WERI-Rb-1 (cell line): ENCODE measurements around the gene CLCN5.

Experiments used
- DNase-seq: peaks from one replicate; pipeline ENCODE4 v3.0.0-alpha.2; 2020
- H3K27ac ChIP-seq: fragments of 250-450 bp; sonication (Bioruptor Pico); 2 replicates; pipeline ENCODE4 v1.5.1; 2020; ENCODE audit warnings: mild to moderate bottlenecking, moderate library complexity
- H3K27me3 ChIP-seq: fragments of 250-450 bp; sonication (Bioruptor Pico); 2 replicates; pipeline ENCODE4 v1.5.1; 2021; ENCODE audit warnings: mild to moderate bottlenecking, low read depth, moderate library complexity; ENCODE audit not compliant: insufficient read depth, severe bottlenecking
- H3K36me3 ChIP-seq: fragments of 250-450 bp; sonication (Bioruptor Pico); 2 replicates; pipeline ENCODE4 v1.5.1; 2020; ENCODE audit warnings: mild to moderate bottlenecking, moderate library complexity
- H3K4me3 ChIP-seq: 2 replicates; pipeline ENCODE4 v1.5.1; 2011; ENCODE audit warnings: low read depth, mild to moderate bottlenecking, control low read depth, low read length
- H3K9me3 ChIP-seq: fragments of 250-450 bp; sonication (Bioruptor Pico); 2 replicates; pipeline ENCODE4 v1.5.1; 2021; ENCODE audit warnings: mild to moderate bottlenecking, moderate library complexity; ENCODE audit not compliant: severe bottlenecking
- TF ChIP-seq, protein P1 (sequence below): IDR thresholded peaks from 2 replicates; pipeline ENCODE4 v1.5.1; 2011; ENCODE audit warnings: low read depth, mild to moderate bottlenecking, control low read depth, inconsistent platforms, low read length

CLCN5 gene

DNA sequence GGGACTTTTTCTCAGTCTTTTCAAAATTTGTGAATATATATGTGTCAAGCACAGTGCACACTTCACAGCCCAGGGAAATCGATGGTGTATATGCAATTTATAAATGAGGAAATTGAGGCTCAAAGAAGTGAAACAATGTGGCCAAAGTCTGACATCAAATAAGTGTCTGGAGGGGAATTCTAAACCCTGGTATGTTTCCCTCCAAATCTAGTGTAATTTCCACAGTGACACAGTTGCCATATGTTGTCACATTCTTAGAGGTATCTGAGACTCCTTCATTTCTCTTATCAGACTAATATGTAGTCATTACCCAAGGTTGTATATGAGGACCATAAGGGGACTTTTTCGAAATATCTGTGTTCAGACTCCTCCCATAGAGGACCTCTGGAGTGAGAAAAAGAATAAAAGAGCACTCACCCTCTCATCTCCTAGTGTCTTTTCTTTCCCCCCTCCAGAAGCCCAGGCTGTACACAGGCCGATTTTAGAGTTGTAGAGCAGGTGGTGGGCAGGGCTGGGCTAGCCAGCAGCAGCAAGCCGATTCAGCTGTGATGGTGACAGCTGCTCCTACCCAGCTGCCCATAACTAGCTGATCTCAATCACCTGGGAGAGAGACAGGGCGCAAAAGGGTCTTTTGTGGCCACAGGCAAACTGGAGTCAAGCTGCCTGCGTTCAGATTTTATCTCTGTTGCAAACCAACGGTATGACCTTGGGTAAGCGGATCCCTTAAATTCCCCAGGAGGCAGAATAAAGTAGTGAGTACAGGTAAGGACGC lies 55.1 kb downstream of the CLCN5 start:
- Histone ChIP-seq H3K4me3 (peak overlapping the region; percentile 29), H3K27me3 (no peaks in the 10 kb centered on the region), H3K36me3 (no peaks in the 10 kb centered on the region), H3K27ac (peak overlapping the region; percentile 77), H3K9me3 (no peaks in the 10 kb centered on the region)
- TF ChIP-seq, protein P1, sequence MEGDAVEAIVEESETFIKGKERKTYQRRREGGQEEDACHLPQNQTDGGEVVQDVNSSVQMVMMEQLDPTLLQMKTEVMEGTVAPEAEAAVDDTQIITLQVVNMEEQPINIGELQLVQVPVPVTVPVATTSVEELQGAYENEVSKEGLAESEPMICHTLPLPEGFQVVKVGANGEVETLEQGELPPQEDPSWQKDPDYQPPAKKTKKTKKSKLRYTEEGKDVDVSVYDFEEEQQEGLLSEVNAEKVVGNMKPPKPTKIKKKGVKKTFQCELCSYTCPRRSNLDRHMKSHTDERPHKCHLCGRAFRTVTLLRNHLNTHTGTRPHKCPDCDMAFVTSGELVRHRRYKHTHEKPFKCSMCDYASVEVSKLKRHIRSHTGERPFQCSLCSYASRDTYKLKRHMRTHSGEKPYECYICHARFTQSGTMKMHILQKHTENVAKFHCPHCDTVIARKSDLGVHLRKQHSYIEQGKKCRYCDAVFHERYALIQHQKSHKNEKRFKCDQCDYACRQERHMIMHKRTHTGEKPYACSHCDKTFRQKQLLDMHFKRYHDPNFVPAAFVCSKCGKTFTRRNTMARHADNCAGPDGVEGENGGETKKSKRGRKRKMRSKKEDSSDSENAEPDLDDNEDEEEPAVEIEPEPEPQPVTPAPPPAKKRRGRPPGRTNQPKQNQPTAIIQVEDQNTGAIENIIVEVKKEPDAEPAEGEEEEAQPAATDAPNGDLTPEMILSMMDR = no peak
- peak; percentile 80 for DNase-seq

DNA sequence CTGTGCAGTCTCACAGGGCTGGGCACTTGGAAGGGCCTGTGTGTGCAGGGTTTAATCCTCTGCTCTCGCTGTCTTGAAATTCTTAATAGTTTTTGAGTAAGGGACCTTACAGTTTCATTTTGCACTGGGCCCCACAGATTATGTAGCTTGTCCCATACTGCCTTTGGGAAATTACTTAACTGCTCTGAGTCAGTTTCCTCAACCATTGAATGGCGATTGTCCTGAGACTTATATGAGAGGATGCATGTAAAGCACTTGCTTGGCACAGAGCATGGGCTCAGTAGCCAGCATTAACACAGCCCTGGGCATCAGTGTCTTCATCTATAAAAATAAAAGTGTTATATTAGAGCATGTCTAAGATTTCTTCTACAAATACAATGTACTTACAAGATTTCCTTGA lies 55.8 kb downstream of the CLCN5 start:
- Histone ChIP-seq H3K27me3 (no peaks in the 10 kb centered on the region), H3K36me3 (no peaks in the 10 kb centered on the region), H3K27ac (peak overlapping the region; percentile 77), H3K9me3 (no peaks in the 10 kb centered on the region), H3K4me3 (peak overlapping the region; percentile 29)
- DNase-seq = no peak
- TF ChIP-seq, protein P1 = no peak

DNA sequence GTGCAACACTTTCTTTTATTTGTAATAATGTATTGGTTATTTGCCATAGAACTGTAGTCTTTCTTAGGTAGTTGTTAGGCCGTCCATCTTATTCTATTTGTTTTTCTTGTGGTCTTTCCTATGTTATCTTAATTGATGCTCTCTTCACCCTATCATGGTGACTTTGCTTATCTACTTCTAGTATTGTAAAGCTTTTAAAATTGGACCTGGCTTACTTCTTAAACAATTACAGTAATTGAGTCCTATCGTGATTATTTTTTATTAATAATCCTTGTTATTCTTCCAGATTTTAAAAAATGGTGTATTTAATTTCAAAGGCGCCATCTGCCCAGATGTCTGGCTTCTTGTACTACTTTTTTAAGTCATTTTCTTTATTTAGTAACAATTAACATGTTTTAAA lies 63.7 kb downstream of the CLCN5 start:
- Histone ChIP-seq H3K9me3 (no peaks in the 10 kb centered on the region), H3K36me3 (no peaks in the 10 kb centered on the region), H3K4me3 (no peak overlapping the region), H3K27me3 (no peaks in the 10 kb centered on the region), H3K27ac (no peak overlapping the region)
- DNase-seq = no peak
- TF ChIP-seq, protein P1 = no peak

DNA sequence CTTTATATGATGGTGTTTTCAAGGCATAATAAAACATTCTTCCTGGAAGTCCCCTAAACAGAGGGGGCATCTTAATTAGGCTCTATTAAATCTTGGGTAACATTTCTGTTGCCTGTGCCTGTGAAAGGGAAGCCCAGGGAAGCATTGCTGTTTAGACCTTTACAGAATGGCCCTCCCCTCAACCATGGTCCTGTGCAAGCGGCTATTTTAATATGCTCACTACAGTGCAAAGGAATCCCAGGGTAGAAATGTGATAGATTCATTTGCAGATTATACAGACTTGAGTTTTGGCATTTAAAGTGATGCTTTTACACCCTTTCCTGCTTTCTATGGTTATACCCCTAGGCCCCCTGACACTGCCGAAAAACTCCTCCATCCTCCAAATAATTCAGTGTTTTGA lies 65.3 kb downstream of the CLCN5 start:
- Histone ChIP-seq H3K27me3 (no peaks in the 10 kb centered on the region), H3K4me3 (no peak overlapping the region), H3K9me3 (no peaks in the 10 kb centered on the region), H3K36me3 (no peaks in the 10 kb centered on the region), H3K27ac (no peak overlapping the region)
- DNase-seq = no peak
- TF ChIP-seq, protein P1 = no peak

DNA sequence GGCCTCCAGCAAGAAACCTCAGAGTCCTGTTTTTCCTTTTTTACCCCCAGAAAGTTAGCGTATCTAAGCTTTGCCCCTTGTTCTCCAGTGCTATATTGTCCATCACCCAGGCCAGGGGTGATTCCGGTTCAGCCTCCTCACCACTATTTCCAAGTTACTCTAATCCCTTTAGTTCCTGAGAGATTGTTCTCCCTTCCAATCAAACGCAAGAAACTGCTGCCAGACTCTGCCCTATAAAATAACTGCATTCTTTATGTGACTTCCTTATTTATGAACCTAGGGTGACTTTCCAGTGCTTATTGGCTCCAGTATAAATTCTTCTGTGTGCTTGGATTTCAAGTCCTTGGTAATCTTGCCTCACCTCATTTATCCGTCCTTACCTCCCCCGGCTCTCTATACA lies 65.7 kb downstream of the CLCN5 start:
- TF ChIP-seq, protein P1 = no peak

DNA sequence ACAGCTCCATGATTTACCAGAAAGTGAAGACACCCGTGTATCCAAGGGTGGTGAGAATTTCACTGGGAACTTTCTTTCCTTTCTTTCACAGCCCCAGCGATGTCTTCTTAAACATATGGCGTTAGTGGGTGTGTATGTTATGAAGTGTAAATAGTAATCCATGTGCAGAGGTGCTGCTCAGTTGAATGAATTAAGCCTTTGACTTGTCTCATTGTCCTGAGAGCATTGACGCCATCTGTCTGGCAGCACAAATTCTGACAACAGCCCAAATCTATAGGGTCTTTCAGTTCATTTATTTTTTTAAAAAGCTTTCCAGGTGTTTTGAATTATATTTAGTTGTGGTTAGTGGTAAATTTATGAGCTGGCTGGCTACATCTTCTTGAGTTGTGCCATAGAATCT lies 69.4 kb downstream of the CLCN5 start:
- Histone ChIP-seq H3K27me3 (no peaks in the 10 kb centered on the region), H3K36me3 (no peaks in the 10 kb centered on the region), H3K4me3 (no peak overlapping the region), H3K27ac (no peak overlapping the region), H3K9me3 (no peaks in the 10 kb centered on the region)
- TF ChIP-seq, protein P1 = no peak
- DNase-seq = no peak

More for the DNA sequence above, 65.7 kb downstream of the CLCN5 start:
- H3K27ac ChIP-seq = no peak overlapping the region
- H3K9me3 ChIP-seq = no peaks in the 10 kb centered on the region
- H3K36me3 ChIP-seq = no peaks in the 10 kb centered on the region
- no peak overlapping the region for H3K4me3 ChIP-seq
- H3K27me3 ChIP-seq = no peaks in the 10 kb centered on the region
- DNase-seq = no peak
